ENCODE data around the gene DHX30.
"Not testable (repeated sequence)": the region's sequence is repeated elsewhere in the genome, so short reads cannot be mapped to it uniquely, and the experiment has no call there.

Gene DHX30

DNA sequence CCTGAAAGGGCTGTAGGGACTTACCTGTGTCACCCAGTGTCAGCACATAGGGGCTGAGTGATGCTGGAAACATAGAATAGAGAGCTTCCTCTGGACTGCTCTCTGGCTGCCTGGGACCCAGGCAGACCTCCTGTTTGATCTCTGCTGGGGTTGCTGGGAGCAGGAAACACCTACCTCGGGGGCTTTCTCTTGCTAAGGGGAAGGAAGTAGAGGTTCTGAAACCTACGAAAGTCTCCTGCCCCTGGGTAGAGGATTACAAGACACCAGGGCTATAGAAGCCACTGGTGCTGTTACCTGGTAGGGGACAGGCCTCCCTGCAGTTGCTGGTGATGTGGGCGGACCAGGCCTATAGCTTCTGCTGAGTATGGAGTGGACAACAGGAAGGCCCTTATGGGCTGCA lies 81.7 kb downstream of the DHX30 start:
- no peak for DNase-seq (ENCODE audit: low read depth)

DNA sequence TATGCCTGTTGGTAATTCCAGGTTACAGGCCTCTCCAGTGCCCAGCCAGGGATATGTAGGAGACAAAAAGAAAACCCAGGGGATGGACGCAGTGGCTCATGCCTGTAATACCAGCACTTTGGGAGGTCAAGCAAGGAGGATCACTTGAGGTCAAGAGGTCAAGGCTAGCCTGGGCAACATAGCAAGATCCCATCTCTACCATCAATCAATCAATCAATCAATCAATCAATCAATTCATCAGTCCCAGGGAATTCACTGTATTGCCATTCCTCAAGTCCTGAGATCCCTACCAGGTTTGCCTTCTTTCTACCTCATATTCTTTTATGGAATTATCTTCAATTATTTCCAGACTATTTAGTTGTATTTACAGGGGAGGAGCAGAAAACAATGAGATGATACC lies 82.2 kb downstream of the DHX30 start:
- no peak for DNase-seq (ENCODE audit: low read depth)

DNA sequence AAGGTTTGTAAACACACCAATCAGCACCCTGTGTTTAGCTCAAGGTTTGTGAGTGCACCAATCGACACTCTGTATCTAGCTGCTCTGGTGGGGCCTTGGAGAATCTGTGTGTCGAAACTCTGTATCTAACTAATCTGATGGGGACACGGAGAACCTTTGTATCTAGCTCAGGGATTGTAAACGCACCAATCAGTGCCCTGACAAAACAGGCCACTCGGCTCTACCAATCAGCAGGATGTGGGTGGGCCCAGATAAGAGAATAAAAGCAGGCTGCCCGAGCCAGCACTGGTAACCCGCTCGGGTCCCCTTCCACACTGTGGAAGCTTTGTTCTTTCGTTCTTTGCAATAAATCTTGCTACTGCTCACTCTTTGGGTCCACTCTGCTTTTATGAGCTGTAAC lies 85.1 kb downstream of the DHX30 start:
- not testable (repeated sequence) for DNase-seq (ENCODE audit: low read depth)

DNA sequence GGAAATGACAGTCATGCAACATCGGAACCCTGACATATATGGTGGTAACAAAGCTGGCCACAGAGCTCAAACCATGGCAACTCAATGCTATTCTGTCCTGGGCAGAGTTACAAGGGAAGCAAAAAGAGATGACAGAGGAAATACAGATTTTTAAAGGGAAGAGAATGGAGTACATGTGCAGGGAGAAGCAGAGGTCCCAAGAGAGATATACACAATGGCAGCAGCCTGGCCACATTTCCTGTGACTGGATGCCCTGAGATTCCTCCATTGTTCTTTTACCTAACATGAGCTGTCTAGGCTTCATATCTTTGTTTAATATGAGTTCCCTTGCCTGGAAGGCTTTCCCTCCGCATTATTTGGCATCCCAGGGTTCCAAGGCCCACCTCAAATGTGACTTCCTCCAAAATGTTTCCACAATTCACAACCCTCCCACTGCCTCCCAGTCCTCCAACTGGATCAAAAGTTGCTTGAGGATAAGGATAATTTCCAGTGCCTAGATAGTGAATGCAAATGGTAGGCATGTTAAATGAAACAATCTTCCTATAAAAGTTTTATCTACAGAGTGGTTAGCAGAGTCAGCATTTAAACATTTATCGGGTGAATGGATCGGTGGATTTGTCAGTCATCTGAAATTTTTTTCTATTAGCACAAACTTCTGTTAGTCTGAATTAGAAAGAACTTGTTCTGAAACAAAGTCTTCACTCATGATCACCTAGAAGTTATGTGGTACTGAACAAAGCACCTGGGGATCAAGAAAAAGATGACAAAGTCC lies 86.2 kb downstream of the DHX30 start:
- no peak for DNase-seq (ENCODE audit: low read depth)

DNA sequence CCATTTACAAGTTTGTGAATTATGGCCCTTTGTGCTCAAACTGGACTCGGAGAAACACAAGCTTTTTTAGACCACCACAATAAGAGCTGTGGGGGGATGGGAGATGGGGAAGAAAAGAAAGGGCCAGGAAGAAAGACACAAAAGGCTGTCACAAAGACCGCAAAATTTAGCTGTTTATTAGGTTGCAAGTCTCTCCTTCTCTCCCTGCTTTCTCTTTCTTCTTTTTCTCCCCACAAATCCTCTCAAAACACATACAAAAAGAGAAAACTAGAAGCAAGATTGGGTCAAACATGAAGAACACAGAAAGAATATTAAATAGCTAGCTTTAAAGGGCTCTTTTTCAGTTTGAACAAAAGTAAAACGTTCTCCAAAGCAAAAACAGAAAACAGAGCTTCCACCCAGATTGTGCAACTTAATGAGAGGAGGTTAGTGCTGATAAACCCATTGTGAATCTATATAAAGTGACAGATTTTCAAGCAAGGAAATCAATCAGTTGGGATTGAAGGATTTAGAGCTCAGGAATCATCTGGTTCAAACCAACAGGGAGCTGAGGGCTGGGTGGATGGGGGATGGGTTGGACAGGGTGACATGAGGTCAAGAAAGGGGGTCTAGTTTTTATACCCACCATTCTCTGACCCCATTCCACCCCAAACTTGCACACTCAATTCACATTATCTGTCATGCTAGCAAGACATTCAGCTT lies 87.3 kb downstream of the DHX30 start:
- no peak for DNase-seq (ENCODE audit: low read depth)

DNA sequence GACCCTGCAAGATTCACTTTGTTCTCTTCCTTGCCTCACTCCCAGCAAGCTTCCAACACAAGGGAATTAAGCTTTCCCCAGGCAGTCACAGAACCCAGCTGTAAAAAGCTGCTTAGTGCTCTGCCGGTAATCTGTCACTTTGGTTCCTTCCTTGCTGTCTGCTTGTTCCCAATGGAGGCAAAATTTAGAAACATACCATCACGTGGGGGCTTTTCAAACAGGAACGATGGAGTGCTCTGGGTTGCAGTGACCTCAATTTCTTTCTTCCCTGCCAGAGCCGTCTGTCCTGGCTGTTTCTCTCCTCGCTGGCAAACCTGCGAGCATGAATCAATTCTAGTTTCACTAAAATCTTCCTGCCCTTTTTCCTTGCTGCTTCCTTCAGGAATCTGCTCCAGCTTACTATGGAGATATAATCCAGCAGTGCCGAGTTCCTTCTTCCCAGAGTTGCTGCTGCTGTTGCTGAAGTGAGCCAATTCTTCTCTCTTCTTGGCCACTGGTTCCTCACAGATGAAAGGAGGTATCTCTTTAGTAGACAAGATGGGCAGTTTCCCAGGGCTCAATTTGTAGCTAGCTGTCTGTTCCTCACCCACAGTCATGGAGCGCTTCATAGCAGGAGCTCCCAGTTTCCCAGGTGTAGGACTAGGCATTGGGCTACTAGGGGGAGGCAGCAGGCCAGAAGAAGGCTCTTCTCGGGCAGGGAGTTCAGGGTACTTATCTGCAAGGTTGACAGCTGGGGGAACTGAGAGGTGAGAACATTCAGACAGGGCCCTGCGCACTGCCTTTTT lies 88.1 kb downstream of the DHX30 start:
- no peak for DNase-seq (ENCODE audit: low read depth)

DNA sequence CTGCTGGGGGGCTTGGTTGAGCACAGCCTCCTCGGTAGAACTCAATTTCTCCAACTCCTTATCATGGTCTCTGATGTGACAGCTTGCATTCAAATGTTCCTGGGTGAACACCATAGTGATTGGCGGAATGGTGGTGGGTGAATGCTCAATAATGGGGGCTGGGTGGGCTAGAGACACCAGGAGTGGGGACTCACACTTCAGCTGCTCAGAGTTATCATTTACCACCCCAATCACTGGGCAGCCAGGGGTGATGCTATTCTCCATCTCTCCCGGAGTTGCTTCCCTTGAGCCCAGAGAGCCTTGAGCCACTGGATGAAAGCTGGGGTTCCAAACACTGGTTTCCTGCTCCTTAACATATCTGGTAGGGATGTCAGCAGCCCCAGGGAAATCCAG lies 88.7 kb downstream of the DHX30 start:
- DNase-seq (ENCODE audit: low read depth) = no peak

DNA sequence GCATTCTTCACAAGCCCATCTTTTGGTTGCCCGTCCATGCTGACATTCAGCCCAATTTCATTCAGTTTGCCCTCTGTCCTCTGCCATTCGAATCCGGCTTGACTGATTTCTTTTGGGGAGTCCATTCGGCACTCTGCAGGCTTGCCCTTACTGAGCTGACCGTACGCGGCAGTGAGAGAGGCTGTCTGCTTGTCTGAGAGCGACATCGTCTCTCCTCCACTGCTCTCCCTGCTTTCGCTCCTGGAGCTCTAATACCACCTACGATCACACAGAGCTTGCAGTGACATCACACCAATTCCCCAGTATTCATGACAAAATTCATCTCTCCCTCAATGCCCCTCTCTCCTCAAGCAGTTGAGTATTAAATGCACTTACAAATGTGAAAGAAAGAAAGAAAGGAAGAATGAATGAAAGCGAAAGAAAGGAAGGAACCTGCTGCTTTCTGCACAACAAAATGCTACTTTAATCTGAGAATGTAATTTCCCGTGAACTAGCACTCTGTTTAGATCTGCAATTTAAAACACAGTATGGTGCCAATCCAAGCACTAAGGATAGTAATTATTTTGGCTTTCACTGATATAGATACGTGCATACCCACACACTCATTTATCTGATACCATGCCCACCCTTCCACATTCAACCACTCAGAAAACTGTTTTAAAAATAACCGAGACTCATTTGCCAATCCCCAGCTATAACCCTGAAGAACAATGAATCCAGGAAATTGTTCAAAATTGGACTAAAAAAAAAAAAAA lies 89.5 kb downstream of the DHX30 start:
- DNase-seq (ENCODE audit: low read depth) = no peak

DNA sequence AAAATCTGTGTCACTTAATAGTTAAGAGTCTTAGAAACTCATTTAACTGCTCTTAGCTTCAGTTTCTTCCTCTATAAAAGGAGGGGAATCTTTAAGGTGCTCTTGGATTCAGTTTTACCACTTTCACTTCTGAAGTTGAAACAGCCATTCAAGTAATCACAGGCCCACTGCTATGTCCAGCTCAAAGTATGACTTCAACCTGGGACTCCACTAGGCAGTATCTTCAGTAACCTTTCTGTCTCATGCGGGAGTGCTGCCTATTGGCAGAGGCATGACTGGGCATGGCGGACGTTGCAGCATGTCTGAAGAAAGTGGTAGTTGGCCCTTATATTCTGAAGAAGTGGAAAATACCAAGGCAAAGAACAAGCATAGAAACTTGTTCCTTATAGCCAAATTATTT lies 92.3 kb downstream of the DHX30 start:
- DNase-seq (ENCODE audit: low read depth) = no peak

DNA sequence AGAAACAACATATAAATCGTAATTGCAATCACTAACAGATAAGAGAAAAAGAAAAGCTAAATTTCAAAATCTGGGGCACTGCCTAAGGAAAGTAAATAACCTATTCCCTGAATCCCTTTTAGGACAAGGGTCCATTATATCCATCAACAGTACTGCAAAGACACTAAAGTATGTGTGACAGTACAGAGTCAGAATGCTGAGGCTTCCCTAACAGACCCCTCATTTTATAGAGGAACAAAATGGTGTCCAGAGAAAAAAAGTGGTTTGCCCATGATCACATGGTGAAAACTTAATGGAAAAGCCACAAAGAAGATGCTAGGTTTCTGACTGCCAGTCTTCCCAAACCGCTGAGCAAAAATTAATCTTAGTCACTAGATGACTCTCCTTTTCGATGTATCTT lies 93.8 kb downstream of the DHX30 start:
- DNase-seq (ENCODE audit: low read depth) = no peak

DNA sequence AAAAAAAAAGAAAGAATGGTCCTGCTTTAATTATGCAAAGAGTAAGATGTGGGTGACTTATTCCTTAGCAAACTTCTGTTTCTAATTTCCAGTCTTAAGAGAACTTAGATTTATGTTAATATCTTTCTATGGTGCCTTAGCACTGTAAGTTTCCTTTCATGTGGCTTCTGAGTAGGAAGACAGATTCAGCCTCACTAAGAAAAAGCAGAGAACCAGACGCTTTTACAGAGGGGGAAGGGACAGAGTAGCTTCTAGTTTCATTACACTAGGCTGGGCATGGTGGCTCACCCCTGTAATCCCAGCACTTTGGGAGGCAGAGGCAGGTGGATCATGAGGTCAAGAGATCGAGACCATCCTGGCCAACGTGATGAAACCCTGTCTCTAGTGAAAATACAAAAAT lies 95.0 kb downstream of the DHX30 start:
- DNase-seq (ENCODE audit: low read depth) = no peak

DNA sequence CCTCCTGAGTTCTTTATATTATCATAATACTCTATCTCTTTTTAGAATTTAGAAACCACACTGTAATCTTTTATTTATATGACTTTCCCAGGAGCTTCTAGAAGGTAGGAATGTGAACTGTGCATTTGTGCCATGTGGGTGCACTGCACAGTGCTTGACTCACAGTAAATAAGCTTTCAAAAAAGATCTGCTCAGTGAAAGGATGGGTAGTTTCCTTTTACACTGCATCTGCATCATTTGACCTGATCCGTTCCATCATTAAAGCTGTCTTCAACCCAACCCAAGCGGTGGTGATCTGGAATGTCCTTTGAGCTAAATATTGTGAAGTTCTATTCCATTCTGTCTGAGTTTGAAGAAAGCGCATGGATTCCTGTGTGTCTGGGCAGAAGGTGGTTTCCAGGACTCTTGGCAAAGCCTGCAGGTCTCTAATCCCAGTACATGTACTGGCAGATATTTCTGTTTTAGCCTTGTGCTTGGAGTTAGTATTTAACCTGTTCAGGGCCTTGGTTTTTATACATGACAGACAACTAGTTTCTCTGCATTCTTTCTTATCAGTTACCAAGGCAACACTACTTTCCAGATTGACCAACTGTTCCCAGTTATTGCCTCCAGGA lies 96.7 kb downstream of the DHX30 start:
- no peak for DNase-seq (ENCODE audit: low read depth)
